ENCODE measurements around the gene FYN. TPM values are rescaled to one million over a fixed set of nuclear protein-coding genes. Genes with fewer than 3 reads are reported as not detected.

The FYN gene
- total and polyA plus RNA-seq, 10 of the 15 experiments (the other 5 are each of a cell fraction or from before 2014, with no cell fraction given): 51.4 to 247 (median 138) TPM

- TF ChIP-seq MAX (IDR thresholded peaks at IDR 0.05; ENCODE audit: low read depth, low read length): no peak
Measured at GRCh38 chr6:111774346-111774703, 98.9 kb downstream of the FYN start (continued).

GRCh38 chr6:111773501-111774345, 99.5 kb downstream of the FYN start:
- intact Hi-C loops (cut with micrococcal nuclease; ENCODE audit: unreplicated experiment): no loop called here
- H3K4me2 ChIP-seq (ENCODE audit: control insufficient read depth, insufficient read depth): no peak overlapping the region
- H3K4me3 ChIP-seq: no peak overlapping the region
- DNase-seq (ENCODE audit: low read depth, low spot score) (no peak), FAIRE-seq (no peak), ATAC-seq (no peak)
- H3K36me3 ChIP-seq (ENCODE audit: control insufficient read depth in 2 of 2, insufficient read depth in 2 of 2, low read length in 1 of 2): peaks cover 7 to 14% of the 10 kb centered on the region in 2 experiments
- no peaks in the 10 kb centered on the region; the same call in 2 of the 3 replicates for H3K9me3 ChIP-seq (replicated peaks; ENCODE audit: control insufficient read depth, insufficient read depth, low read length)
- peaks cover 46% of the 10 kb centered on the region for H3K79me2 ChIP-seq (ENCODE audit: control insufficient read depth, insufficient read depth, low read length)
- WGBS (ENCODE audit: insufficient coverage, insufficient replicate concordance, low lambda C conversion rate, missing lambda C conversion rate): 83% methylated on average over 5 of the region's 7 CpGs
- no peak overlapping the region for H3K27ac ChIP-seq (ENCODE audit: control insufficient read depth, insufficient read depth)
- no peak for TF ChIP-seq IRF3 (IDR thresholded peaks at IDR 0.05)
- no peak for TF ChIP-seq FOXM1 (IDR thresholded peaks at IDR 0.05; ENCODE audit: low read depth, low read length)
- no peak for TF ChIP-seq POU2F2 (IDR thresholded peaks at IDR 0.05; ENCODE audit: borderline replicate concordance, low read depth, low read length)
- no peak for TF ChIP-seq CREB1 (IDR thresholded peaks at IDR 0.05; ENCODE audit: low read depth)
- no peak for TF ChIP-seq BACH1 (IDR thresholded peaks at IDR 0.05; ENCODE audit: borderline replicate concordance)
- no peak for TF ChIP-seq E4F1 (IDR thresholded peaks at IDR 0.05; ENCODE audit: borderline replicate concordance, partially characterized antibody)
- TF ChIP-seq ESRRA (IDR thresholded peaks at IDR 0.05; ENCODE audit: low read length): no peak
- TF ChIP-seq PML (IDR thresholded peaks at IDR 0.05; ENCODE audit: low read length): no peak
- ChIA-PET CTCF (interaction anchor here (1.1 to 1.3 kb wide), 3 partner anchors 10 to 27 kb away, joined by 3 to 4 read pairs (median 4); no protein-coding TSS in a partner anchor), SMC1A (ENCODE audit: uncharacterized antibody, unreplicated experiment) (interaction anchor here (0.8 to 5.9 kb wide), 5 partner anchors 11 to 175 kb away, joined by 3 to 50 read pairs (median 4); no protein-coding TSS in a partner anchor), POLR2A (interaction anchor here (1.2 to 4.0 kb wide), 4 partner anchors 9 to 32 kb away, joined by 4 to 20 read pairs (median 5); no protein-coding TSS in a partner anchor), RAD21 (ENCODE audit: unreplicated experiment) (interaction anchor here (0.6 to 5.3 kb wide), 5 partner anchors 11 to 72 kb away, joined by 3 to 46 read pairs (median 3); no protein-coding TSS in a partner anchor)
- in situ Hi-C loops (cut with MboI): no loop called here
- H4K20me1 ChIP-seq (ENCODE audit: control insufficient read depth, insufficient read depth): no peaks in the 10 kb centered on the region
- H3K4me1 ChIP-seq (ENCODE audit: control insufficient read depth, insufficient read depth, low read length): peaks cover 39% of the 10 kb centered on the region
- TSS peak; percentile 32 for BruUV-seq (replicated peaks)
- no peak overlapping the region for H3K9ac ChIP-seq (ENCODE audit: control insufficient read depth, insufficient read depth, low read length)
- no peak overlapping the region for H2AFZ ChIP-seq (ENCODE audit: control insufficient read depth, low read depth, low read length)
- H3K27me3 ChIP-seq (replicated peaks in 1 of 2; ENCODE audit: control insufficient read depth in 2 of 2, insufficient read depth in 2 of 2, low read length in 1 of 2): no peaks in the 10 kb centered on the region
